A549 (cell line): ENCODE measurements around the gene RNF130. TPM values are rescaled to one million over a fixed set of nuclear protein-coding genes. Genes with fewer than 3 reads are reported as not detected.

Experiments used
- ATAC-seq, 2 experiments: fragments of 200-7000 bp in 1 of 2; fragments of >200 bp in 1 of 2; cut with Nextera tagmentation in 1 of 2; cut with Tn5 transposase in 1 of 2; 3 replicates each; pipeline versions ENCODE4 v1.8.0 to v1.9.1; 2018 to 2020; ENCODE audit warnings: mild to moderate bottlenecking in 1 of 2, moderate library complexity in 1 of 2
- CTCF ChIA-PET: fragments of 300-600 bp; sonication (Branson Sonifier 250); formaldehyde crosslinking; extraction: SDS; loops from one replicate; lab custom pipeline; 2021; ENCODE audit warnings: antibody characterized with exemption, inconsistent platforms; lab: Yijun Ruan, JAX
- POLR2A ChIA-PET: fragments of 350-600 bp; formaldehyde crosslinking; extraction: SDS; loops from one replicate; lab custom pipeline; 2021; ENCODE audit warnings: antibody characterized with exemption, inconsistent platforms; lab: Yijun Ruan, JAX
- DNase-seq, 2 experiments: peaks; one replicate each; pipeline versions ENCODE4 v3.0.0 to v3.0.0-alpha.2; 2011 to 2016; ENCODE audit warnings: low read depth in 1 of 2, low spot score in 1 of 2
- FAIRE-seq: peaks from 2 replicates; lab custom pipeline; 2011; peaks lifted over from hg19 to GRCh38; lab: Jason Lieb, UNC
- H3K27ac ChIP-seq, 2 experiments: fragments of >200 bp; sonication (Bioruptor Twin); formaldehyde crosslinking; 3 replicates each; pipeline ENCODE4 v1.5.1; 2016 to 2017
- H3K4me1 ChIP-seq: fragments of >200 bp; sonication (Bioruptor Twin); formaldehyde crosslinking; 3 replicates; pipeline ENCODE4 v1.6.1; 2016
- H3K4me2 ChIP-seq: fragments of >200 bp; sonication (Bioruptor Twin); formaldehyde crosslinking; 3 replicates; pipeline ENCODE4 v1.6.1; 2016
- H3K4me3 ChIP-seq: fragments of >200 bp; sonication (Bioruptor Twin); formaldehyde crosslinking; 3 replicates; pipeline ENCODE4 v1.5.1; 2016
- H3K9me3 ChIP-seq: fragments of >200 bp; sonication (Bioruptor Twin); formaldehyde crosslinking; 3 replicates; pipeline ENCODE4 v1.6.1; 2016
- CEBPB ChIP-seq, 2 experiments: fragments of >200 bp in 1 of 2; sonication (Bioruptor Twin) in 1 of 2; formaldehyde crosslinking in 1 of 2; IDR thresholded peaks; 2 replicates each; pipeline ENCODE4 v1.6.1; 2012 to 2016
- CHD4 ChIP-seq: fragments of 200-600 bp; sonication (generic); IDR thresholded peaks from 2 replicates; pipeline ENCODE4 v1.6.1; 2016; ENCODE audit warnings: antibody characterized with exemption, mild to moderate bottlenecking, borderline replicate concordance
- EP300 ChIP-seq, 2 experiments: fragments of >200 bp; sonication (Bioruptor Twin); formaldehyde crosslinking; IDR thresholded peaks; 2 replicates in 1 of 2; 3 replicates in 1 of 2; pipeline ENCODE4 v1.6.1; 2016 to 2017
- ESRRA ChIP-seq: fragments of 150-350 bp; IDR thresholded peaks from 2 replicates; pipeline ENCODE4 v1.6.1; 2014; ENCODE audit warnings: mild to moderate bottlenecking, low read length, borderline replicate concordance
- FOSB ChIP-seq: fragments of 250-450 bp; sonication (Bioruptor Pico); IDR thresholded peaks from 2 replicates; pipeline ENCODE4 v1.5.0; 2020; ENCODE audit warnings: mild to moderate bottlenecking, moderate library complexity
- HEYL ChIP-seq: fragments of 250-450 bp; sonication (Bioruptor Pico); IDR thresholded peaks from 2 replicates; pipeline ENCODE4 v1.8.0; 2021; ENCODE audit warnings: mild to moderate bottlenecking, moderate library complexity
- HOXA7 ChIP-seq: fragments of 250-450 bp; sonication (Bioruptor Pico); IDR thresholded peaks from 2 replicates; pipeline ENCODE4 v1.5.0; 2020; ENCODE audit warnings: mild to moderate bottlenecking, moderate library complexity
- HOXB13 ChIP-seq: fragments of 250-450 bp; sonication (Bioruptor Pico); IDR thresholded peaks from 2 replicates; pipeline ENCODE4 v1.5.0; 2020; ENCODE audit warnings: low read depth, mild to moderate bottlenecking, moderate library complexity
- KDM5A ChIP-seq: fragments of 200-600 bp; sonication (generic); IDR thresholded peaks from 2 replicates; pipeline ENCODE4 v1.6.1; 2016; ENCODE audit warnings: antibody characterized with exemption, mild to moderate bottlenecking
- MAZ ChIP-seq: fragments of 150-350 bp; IDR thresholded peaks from 2 replicates; pipeline ENCODE4 v1.6.1; 2014; ENCODE audit warnings: antibody characterized with exemption, low read depth, low read length, borderline replicate concordance
- MYC ChIP-seq: IDR thresholded peaks from 2 replicates; pipeline ENCODE4 v1.6.1; 2012; ENCODE audit warnings: mild to moderate bottlenecking, inconsistent platforms, low read length, improper control_type of control experiment, borderline replicate concordance
- PBX3 ChIP-seq: IDR thresholded peaks from 2 replicates; pipeline ENCODE4 v1.6.1; 2012
- PHF8 ChIP-seq: fragments of 200-600 bp; sonication (generic); IDR thresholded peaks from 2 replicates; pipeline ENCODE4 v1.6.1; 2016; ENCODE audit warnings: low read depth, mild to moderate bottlenecking, antibody characterized with exemption, moderate library complexity, borderline replicate concordance
- POLR2A ChIP-seq: IDR thresholded peaks from 2 replicates; pipeline ENCODE4 v1.6.1; 2012; ENCODE audit warnings: mild to moderate bottlenecking, low read length
- POLR2AphosphoS2 ChIP-seq: conservative IDR thresholded peaks from 2 replicates; pipeline ENCODE4 v1.6.1; 2012; ENCODE audit warnings: low read length, improper control_type of control experiment, inconsistent platforms
- RFX5 ChIP-seq: fragments of 450-650 bp; IDR thresholded peaks from 2 replicates; pipeline ENCODE4 v1.7.1; 2014; ENCODE audit warnings: antibody characterized with exemption, mild to moderate bottlenecking, moderate library complexity
- TFCP2L1 ChIP-seq: fragments of 250-450 bp; sonication (Bioruptor Pico); IDR thresholded peaks from 2 replicates; pipeline ENCODE4 v1.5.0; 2021; ENCODE audit warnings: mild to moderate bottlenecking
- ZFP36 ChIP-seq: fragments of 450-650 bp; IDR thresholded peaks from 2 replicates; pipeline ENCODE4 v1.6.1; 2014; ENCODE audit warnings: borderline replicate concordance; ENCODE audit not compliant: partially characterized antibody
- WGBS: methylation state at CpG from one replicate; pipeline ENCODE4 v1.1.6; 2017; ENCODE audit errors: missing lambda C conversion rate; 5-methylcytosine and 5-hydroxymethylcytosine counted together
- polyA plus RNA-seq, 4 experiments: library from polyadenylated mRNA; depleted of rRNA in 3 of 4; stranded (reverse); fragments of >200 nt; fragmentation: RNase III in 1 of 4; extraction: RNeasy Plus Mini Kit Qiagen cat#74134 plus additional on column Dnase treatment in 1 of 4; gene quantifications; 2 replicates in 3 of 4; 3 replicates in 1 of 4; pipeline ENCODE4 v1.2.3, GENCODE V29; 2011 to 2017

RNF130 gene
- polyA plus RNA-seq, 2 of the 4 experiments (the other 2 are of a cell fraction) = 33.3 to 50.1 TPM

DNA sequence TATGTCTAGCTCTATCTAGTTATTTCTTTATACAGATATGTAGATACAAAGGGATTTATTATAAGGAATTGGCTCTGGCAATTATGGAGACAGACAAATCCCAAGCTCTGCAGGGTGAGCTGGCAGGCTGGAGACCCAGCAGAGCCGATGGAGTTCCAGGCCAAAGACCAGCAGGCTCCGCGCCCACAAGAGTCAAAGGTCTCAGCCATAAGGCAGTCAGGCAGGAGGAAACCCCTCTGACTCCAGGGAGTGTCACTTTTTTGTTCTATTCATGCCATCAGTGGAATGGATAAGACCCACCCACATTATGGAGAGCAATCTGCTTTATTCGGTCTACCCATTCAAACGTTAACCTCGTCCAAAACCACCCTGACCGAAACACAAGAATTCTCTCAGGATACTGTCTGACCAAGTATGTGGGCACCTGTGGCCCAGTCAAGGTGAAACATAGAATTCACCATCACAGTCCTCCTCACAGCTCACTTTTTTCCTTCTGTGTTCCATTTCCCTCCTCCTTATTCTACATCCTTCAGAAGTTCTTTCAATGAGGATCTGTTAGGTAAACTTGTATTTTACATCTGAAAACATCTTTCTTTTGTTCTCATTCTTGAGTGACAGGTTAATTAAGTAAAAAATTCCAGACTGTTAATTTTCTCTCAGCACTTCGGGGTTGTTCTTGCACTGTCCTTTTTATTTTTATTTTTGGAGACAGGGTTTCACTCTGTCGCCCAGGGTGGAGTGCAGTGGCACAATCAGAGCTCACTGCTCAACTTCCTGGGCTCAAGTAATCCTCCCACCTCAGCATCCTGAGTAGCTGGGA is 21.2 kb downstream of the RNF130 start:
- TF ChIP-seq KDM5A = no peak
- no peaks in the 10 kb centered on the region for H3K9me3 ChIP-seq
- ChIA-PET POLR2A (no interaction called here), CTCF (interaction anchor here (1.0 to 1.1 kb wide), 3 partner anchors 13 to 249 kb away, joined by 3 read pairs; no protein-coding TSS in a partner anchor)
- no peak for FAIRE-seq
- 90% methylated on average over 9 of the region's 9 CpGs for WGBS
- no peak overlapping the region for H3K27ac ChIP-seq
- no peak for DNase-seq
- no peak overlapping the region for H3K4me2 ChIP-seq
- no peak for ATAC-seq
- no peak overlapping the region for H3K4me3 ChIP-seq
- no peaks in the 10 kb centered on the region for H3K4me1 ChIP-seq

DNA sequence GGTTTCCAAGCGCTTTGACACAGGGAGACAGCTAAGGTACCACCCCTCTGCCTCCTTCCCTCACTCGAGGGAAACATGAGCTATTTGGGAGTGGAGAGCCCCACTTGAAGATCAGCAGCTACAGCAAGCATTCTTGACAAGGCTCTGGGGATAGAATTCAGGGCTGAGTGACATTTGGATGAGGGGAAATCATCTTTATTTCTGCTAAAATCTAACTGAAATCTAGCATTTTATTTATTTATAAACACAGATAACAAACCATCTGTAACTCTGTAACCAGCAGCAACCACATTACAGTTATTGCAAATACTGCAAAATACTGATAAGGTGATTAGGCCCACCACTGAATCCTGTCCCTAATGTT is 22.4 kb downstream of the RNF130 start:
- ATAC-seq (no peak), DNase-seq (no peak), FAIRE-seq (no peak)
- 61% methylated on average over 2 of the region's 2 CpGs for WGBS
- Histone ChIP-seq H3K4me1 (no peaks in the 10 kb centered on the region), H3K9me3 (no peaks in the 10 kb centered on the region), H3K4me3 (no peak overlapping the region)
- TF ChIP-seq HEYL = no peak
- TF ChIP-seq, all 56 proteins: peak for 0
- ChIA-PET POLR2A (no interaction called here), CTCF (interaction anchor here (1.0 to 2.0 kb wide), 2 partner anchors 12 to 23 kb away, joined by 3 to 5 read pairs; no protein-coding TSS in a partner anchor)
- Histone ChIP-seq H3K27ac (no peak overlapping the region), H3K4me2 (no peak overlapping the region)

DNA sequence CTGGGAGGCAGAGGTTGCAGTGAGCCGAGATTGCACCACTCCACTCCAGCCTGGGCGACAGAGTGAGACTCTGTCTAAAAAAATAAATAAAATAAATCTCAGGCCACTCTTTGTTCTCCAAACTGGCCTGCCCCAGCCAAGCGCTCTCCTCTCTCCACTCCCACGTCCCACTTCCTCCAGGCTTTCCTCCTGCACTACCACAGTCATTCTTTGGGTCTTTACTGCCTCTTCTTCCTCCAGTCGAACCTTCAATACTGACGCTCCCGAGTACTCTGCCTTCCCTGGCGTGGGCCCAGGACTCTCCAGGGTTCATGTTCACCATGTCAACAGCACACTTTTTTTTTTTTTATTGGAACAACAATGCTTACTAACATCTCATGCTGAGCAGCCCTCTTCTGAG is 23.9 kb downstream of the RNF130 start:
- ChIA-PET CTCF (interaction anchor here (2.0 kb wide), 1 partner anchor 21 kb away, joined by 5 read pairs; no protein-coding TSS in a partner anchor), POLR2A (no interaction called here)
- no peak for TF ChIP-seq POLR2AphosphoS2
- TF ChIP-seq HOXB13 (CRISPR knock-in tag) = no peak
- no peak for TF ChIP-seq MAZ
- no peak for TF ChIP-seq TFCP2L1
- no peak for TF ChIP-seq EP300 (IDR thresholded peaks at IDR 0.05)
- no peak for FAIRE-seq
- WGBS = 94% methylated on average over 8 of the region's 8 CpGs
- ATAC-seq = no peak
- Histone ChIP-seq H3K4me1 (no peaks in the 10 kb centered on the region), H3K9me3 (no peaks in the 10 kb centered on the region), H3K4me3 (no peak overlapping the region), H3K27ac (no peak overlapping the region), H3K4me2 (no peak overlapping the region)
- DNase-seq = no peak

GRCh38 chr5:180046656-180047055 is 24.9 kb downstream of the RNF130 start:
- Histone ChIP-seq H3K4me1 (no peaks in the 10 kb centered on the region), H3K27ac (no peak overlapping the region), H3K9me3 (no peaks in the 10 kb centered on the region), H3K4me3 (no peak overlapping the region), H3K4me2 (no peak overlapping the region)
- ChIA-PET POLR2A (no interaction called here), CTCF (no interaction called here)
- ATAC-seq = no peak
- no peak for TF ChIP-seq RFX5
- TF ChIP-seq CEBPB (IDR thresholded peaks at IDR 0.05) = no peak
- no peak for TF ChIP-seq HOXA7 (CRISPR knock-in tag)
- TF ChIP-seq ESRRA = no peak
- no peak for TF ChIP-seq PBX3
- no peak for TF ChIP-seq FOSB
- TF ChIP-seq POLR2A = no peak
- no peak for TF ChIP-seq PHF8
- TF ChIP-seq HOXB13 (CRISPR knock-in tag) = no peak
- no peak for TF ChIP-seq ZFP36
- TF ChIP-seq MYC = no peak
- TF ChIP-seq CHD4 = no peak
- 89% methylated on average over 5 of the region's 5 CpGs for WGBS
- DNase-seq = no peak
- no peak for FAIRE-seq
